GM12874 (cell line): ENCODE data around the gene FCHSD1.

ENCODE experiments used
- CTCF ChIP-seq: IDR thresholded peaks from 2 replicates; pipeline ENCODE4 v1.5.1; 2011; ENCODE audit warnings: low read depth, mild to moderate bottlenecking, control low read depth, low read length, moderate library complexity; ENCODE audit not compliant: insufficient read depth

Gene FCHSD1

GRCh38 chr5:141681295-141681694, 30.1 kb upstream of the FCHSD1 start:
- TF ChIP-seq CTCF: no peak

GRCh38 chr5:141680751-141681201, 29.6 kb upstream of the FCHSD1 start:
- TF ChIP-seq CTCF: no peak

GRCh38 chr5:141680178-141680577, 29.0 kb upstream of the FCHSD1 start:
- TF ChIP-seq CTCF: no peak

- peak; percentile 28; the same call in 1 of the 2 replicates for TF ChIP-seq CTCF
Measured at GRCh38 chr5:141677415-141677814, 26.2 kb upstream of the FCHSD1 start.

GRCh38 chr5:141675672-141676071, 24.5 kb upstream of the FCHSD1 start:
- TF ChIP-seq CTCF: no peak

- no peak for TF ChIP-seq CTCF
Measured at GRCh38 chr5:141674747-141675146, 23.5 kb upstream of the FCHSD1 start.

GRCh38 chr5:141672841-141673813, 21.9 kb upstream of the FCHSD1 start:
- no peak for TF ChIP-seq CTCF
